ENCODE measurements around the gene BCL7C. TPM values are rescaled to one million over a fixed set of nuclear protein-coding genes. Genes with fewer than 3 reads are reported as not detected.

BCL7C gene
- total and polyA plus RNA-seq, 2 of the 13 experiments (the other 11 are each of a cell fraction or from before 2014, with no cell fraction given): 17.7 to 33.8 TPM

DNA sequence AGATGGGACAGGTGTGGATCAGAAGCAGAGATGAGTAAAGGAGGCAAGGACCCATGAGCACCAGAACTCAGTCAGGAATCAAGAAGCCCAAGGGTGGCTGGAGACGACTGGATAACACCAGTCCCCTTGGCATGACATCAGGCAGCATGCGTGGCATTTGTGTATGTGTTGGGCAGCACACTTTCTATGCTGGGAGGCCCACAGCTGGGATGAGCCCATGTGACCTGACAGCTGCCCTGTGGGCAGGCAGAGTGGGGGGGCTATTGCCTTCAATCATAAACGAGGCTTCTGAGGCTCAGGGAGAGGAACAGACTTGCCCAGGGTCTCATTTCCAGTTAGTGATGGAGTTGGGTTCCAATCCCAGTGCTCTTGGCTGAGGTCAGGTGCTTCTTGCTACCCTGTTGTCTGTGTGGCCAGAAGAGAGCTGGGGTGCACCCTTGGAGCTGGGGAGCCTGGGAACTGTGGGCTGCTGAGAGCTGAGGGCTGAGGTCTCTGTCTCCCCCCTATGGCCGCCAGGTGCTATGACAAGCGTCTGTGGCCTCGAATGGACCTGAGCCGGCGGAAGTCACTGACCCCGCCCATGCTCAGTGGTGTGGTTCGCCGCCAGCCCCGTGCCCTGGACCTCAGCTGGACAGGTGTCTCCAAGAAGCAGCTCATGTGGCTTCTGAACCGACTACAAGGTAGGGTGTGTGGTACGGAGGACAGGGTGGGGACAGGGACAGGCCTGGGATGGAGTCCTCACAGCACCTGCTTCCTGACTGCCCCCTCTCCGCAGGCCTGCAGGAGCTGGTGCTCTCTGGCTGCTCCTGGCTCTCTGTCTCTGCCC lies 47.9 kb upstream of the BCL7C start (continued):
- TF ChIP-seq ZNF33A (CRISPR knock-in tag; IDR thresholded peaks at IDR 0.05; ENCODE audit: borderline replicate concordance) (no peak), MTF1 (CRISPR knock-in tag; IDR thresholded peaks at IDR 0.05) (no peak), ONECUT2 (CRISPR knock-in tag; IDR thresholded peaks at IDR 0.05) (no peak), ZNF615 (CRISPR knock-in tag; IDR thresholded peaks at IDR 0.05; ENCODE audit: borderline replicate concordance) (no peak), ZNF563 (CRISPR knock-in tag; IDR thresholded peaks at IDR 0.05) (no peak; the same call in 1 of the 2 replicates), NPAS2 (CRISPR knock-in tag; IDR thresholded peaks at IDR 0.05; ENCODE audit: borderline replicate concordance) (no peak), ETV6 (CRISPR knock-in tag; conservative IDR thresholded peaks at IDR 0.05) (no peak), PCBP1 (IDR thresholded peaks at IDR 0.05; ENCODE audit: borderline replicate concordance, low read depth, low read length) (no peak), TCF7 (IDR thresholded peaks at IDR 0.05; ENCODE audit: low read depth) (no peak)
- TF ChIP-seq, protein P1, sequence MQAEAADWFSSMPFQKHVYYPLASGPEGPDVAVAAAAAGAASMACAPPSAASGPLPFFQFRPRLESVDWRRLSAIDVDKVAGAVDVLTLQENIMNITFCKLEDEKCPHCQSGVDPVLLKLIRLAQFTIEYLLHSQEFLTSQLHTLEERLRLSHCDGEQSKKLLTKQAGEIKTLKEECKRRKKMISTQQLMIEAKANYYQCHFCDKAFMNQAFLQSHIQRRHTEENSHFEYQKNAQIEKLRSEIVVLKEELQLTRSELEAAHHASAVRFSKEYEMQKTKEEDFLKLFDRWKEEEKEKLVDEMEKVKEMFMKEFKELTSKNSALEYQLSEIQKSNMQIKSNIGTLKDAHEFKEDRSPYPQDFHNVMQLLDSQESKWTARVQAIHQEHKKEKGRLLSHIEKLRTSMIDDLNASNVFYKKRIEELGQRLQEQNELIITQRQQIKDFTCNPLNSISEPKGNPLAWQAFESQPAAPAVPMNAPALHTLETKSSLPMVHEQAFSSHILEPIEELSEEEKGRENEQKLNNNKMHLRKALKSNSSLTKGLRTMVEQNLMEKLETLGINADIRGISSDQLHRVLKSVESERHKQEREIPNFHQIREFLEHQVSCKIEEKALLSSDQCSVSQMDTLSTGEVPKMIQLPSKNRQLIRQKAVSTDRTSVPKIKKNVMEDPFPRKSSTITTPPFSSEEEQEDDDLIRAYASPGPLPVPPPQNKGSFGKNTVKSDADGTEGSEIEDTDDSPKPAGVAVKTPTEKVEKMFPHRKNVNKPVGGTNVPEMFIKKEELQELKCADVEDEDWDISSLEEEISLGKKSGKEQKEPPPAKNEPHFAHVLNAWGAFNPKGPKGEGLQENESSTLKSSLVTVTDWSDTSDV (CRISPR knock-in tag; IDR thresholded peaks at IDR 0.05): peak; percentile 52; the same call in 1 of the 2 replicates
- TF ChIP-seq, protein P2, sequence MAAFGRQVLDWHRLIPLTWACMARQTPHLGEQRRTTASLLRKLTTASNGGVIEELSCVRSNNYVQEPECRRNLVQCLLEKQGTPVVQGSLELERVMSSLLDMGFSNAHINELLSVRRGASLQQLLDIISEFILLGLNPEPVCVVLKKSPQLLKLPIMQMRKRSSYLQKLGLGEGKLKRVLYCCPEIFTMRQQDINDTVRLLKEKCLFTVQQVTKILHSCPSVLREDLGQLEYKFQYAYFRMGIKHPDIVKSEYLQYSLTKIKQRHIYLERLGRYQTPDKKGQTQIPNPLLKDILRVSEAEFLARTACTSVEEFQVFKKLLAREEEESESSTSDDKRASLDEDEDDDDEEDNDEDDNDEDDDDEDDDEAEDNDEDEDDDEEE (CRISPR knock-in tag; IDR thresholded peaks at IDR 0.05): 0 out of 2 replicates have a peak, but pooled peaks have one; percentile 49
- TF ChIP-seq, protein P3, sequence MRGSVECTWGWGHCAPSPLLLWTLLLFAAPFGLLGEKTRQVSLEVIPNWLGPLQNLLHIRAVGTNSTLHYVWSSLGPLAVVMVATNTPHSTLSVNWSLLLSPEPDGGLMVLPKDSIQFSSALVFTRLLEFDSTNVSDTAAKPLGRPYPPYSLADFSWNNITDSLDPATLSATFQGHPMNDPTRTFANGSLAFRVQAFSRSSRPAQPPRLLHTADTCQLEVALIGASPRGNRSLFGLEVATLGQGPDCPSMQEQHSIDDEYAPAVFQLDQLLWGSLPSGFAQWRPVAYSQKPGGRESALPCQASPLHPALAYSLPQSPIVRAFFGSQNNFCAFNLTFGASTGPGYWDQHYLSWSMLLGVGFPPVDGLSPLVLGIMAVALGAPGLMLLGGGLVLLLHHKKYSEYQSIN (CRISPR knock-in tag; IDR thresholded peaks at IDR 0.05; ENCODE audit: borderline replicate concordance): no peak
- TF ChIP-seq, protein P4, sequence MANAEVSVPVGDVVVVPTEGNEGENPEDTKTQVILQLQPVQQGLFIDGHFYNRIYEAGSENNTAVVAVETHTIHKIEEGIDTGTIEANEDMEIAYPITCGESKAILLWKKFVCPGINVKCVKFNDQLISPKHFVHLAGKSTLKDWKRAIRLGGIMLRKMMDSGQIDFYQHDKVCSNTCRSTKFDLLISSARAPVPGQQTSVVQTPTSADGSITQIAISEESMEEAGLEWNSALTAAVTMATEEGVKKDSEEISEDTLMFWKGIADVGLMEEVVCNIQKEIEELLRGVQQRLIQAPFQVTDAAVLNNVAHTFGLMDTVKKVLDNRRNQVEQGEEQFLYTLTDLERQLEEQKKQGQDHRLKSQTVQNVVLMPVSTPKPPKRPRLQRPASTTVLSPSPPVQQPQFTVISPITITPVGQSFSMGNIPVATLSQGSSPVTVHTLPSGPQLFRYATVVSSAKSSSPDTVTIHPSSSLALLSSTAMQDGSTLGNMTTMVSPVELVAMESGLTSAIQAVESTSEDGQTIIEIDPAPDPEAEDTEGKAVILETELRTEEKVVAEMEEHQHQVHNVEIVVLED (CRISPR knock-in tag; IDR thresholded peaks at IDR 0.05; ENCODE audit: borderline replicate concordance): no peak
- TF ChIP-seq, protein P5, sequence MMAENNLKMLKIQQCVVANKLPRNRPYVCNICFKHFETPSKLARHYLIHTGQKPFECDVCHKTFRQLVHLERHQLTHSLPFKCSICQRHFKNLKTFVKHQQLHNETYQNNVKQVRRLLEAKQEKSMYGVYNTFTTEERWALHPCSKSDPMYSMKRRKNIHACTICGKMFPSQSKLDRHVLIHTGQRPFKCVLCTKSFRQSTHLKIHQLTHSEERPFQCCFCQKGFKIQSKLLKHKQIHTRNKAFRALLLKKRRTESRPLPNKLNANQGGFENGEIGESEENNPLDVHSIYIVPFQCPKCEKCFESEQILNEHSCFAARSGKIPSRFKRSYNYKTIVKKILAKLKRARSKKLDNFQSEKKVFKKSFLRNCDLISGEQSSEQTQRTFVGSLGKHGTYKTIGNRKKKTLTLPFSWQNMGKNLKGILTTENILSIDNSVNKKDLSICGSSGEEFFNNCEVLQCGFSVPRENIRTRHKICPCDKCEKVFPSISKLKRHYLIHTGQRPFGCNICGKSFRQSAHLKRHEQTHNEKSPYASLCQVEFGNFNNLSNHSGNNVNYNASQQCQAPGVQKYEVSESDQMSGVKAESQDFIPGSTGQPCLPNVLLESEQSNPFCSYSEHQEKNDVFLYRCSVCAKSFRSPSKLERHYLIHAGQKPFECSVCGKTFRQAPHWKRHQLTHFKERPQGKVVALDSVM (CRISPR knock-in tag; IDR thresholded peaks at IDR 0.05): no peak
- TF ChIP-seq, protein P6, sequence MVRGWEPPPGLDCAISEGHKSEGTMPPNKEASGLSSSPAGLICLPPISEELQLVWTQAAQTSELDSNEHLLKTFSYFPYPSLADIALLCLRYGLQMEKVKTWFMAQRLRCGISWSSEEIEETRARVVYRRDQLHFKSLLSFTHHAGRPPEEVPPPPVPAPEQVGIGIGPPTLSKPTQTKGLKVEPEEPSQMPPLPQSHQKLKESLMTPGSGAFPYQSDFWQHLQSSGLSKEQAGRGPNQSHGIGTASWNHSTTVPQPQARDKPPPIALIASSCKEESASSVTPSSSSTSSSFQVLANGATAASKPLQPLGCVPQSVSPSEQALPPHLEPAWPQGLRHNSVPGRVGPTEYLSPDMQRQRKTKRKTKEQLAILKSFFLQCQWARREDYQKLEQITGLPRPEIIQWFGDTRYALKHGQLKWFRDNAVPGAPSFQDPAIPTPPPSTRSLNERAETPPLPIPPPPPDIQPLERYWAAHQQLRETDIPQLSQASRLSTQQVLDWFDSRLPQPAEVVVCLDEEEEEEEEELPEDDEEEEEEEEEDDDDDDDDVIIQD (CRISPR knock-in tag; IDR thresholded peaks at IDR 0.05; ENCODE audit: low read depth): no peak

Data from HepG2 (cell line).